ENCODE data around the gene CPAMD8. TPM values are rescaled to one million over a fixed set of nuclear protein-coding genes. Genes with fewer than 3 reads are reported as not detected.

The CPAMD8 gene
- total RNA-seq, 4 donors from 2014 or later: 5.4 to 9.7 (median 9.1) TPM

DNA sequence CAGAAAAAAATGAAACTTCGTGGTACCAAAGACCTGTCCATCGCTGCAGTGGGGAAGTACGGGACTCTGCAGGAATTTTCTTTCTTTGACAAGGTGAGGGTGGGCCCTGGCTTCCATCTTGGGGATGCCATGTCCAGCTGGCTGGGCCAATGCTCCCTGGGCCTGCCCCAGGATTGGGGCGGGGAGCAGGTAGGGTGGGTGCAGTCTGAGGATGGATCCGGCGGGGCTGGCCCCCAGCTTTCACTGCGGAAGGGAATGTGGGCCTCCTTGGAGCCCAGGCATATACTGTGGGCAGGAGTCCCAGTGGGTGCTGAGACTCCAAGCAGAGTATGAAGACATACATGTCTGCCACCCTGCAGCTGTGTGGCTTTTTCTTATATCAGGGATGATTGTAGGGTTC, 173.5 kb downstream of the CPAMD8 start:
- WGBS: 94% methylated on average over 7 of the region's 7 CpGs
- TF ChIP-seq POLR2AphosphoS5 (IDR thresholded peaks at IDR 0.05) (no peak), POLR2A (IDR thresholded peaks at IDR 0.05) (no peak), EP300 (IDR thresholded peaks at IDR 0.05) (no peak)
- TF ChIP-seq, protein P1, sequence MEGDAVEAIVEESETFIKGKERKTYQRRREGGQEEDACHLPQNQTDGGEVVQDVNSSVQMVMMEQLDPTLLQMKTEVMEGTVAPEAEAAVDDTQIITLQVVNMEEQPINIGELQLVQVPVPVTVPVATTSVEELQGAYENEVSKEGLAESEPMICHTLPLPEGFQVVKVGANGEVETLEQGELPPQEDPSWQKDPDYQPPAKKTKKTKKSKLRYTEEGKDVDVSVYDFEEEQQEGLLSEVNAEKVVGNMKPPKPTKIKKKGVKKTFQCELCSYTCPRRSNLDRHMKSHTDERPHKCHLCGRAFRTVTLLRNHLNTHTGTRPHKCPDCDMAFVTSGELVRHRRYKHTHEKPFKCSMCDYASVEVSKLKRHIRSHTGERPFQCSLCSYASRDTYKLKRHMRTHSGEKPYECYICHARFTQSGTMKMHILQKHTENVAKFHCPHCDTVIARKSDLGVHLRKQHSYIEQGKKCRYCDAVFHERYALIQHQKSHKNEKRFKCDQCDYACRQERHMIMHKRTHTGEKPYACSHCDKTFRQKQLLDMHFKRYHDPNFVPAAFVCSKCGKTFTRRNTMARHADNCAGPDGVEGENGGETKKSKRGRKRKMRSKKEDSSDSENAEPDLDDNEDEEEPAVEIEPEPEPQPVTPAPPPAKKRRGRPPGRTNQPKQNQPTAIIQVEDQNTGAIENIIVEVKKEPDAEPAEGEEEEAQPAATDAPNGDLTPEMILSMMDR (IDR thresholded peaks at IDR 0.05): no peak
- no peak for DNase-seq (ENCODE audit: low spot score in 2 of 2)
- Histone ChIP-seq H3K4me3 (no peak overlapping the region), H3K4me1 (no peaks in the 10 kb centered on the region), H3K9me3 (no peaks in the 10 kb centered on the region), H3K36me3 (peaks cover 90% of the 10 kb centered on the region), H3K27ac (no peak overlapping the region), H3K27me3 (no peaks in the 10 kb centered on the region)

DNA sequence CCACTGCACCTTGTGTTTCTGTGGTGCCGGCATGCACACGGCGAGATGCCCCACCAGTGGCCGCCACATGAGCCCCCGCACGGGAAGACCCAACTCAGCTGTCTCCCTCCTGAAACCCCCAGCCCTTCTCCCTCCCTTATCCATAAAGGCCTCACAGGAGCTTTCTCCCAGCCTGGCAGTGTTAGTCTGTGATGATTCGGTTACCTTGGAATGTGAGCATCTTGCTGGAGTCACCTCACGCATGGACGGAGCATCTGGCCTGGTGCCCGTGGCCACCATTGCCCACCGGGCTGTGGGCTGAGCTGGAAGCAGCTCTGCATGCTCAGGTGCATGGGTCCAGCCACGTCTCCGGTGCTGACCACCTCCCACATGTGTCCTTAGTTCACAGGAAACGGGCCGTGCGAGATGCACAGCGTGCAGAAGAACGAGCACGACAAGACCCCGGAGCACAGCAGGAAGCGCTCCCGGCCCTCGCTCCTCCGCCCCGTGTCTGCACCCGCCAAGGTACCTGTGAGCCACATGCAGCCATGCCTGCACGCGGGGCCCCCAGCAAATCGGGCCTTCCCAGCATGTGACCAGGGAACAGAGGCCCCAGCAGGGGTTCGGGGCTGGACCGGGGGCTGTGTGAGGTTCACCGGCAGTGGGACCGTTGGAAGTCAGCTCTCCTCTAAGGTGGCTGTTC, 175.4 kb downstream of the CPAMD8 start:
- no peak for DNase-seq (ENCODE audit: low spot score in 2 of 2)
- H3K27me3 ChIP-seq: no peaks in the 10 kb centered on the region
- peaks cover 95% of the 10 kb centered on the region for H3K36me3 ChIP-seq
- H3K4me1 ChIP-seq: no peaks in the 10 kb centered on the region
- H3K27ac ChIP-seq: no peak overlapping the region
- no peak overlapping the region for H3K4me3 ChIP-seq
- 93% methylated on average over 18 of the region's 33 CpGs for WGBS
- TF ChIP-seq EP300 (IDR thresholded peaks at IDR 0.05) (no peak), POLR2AphosphoS5 (IDR thresholded peaks at IDR 0.05) (no peak), POLR2A (IDR thresholded peaks at IDR 0.05) (no peak)
- TF ChIP-seq, protein P1 (IDR thresholded peaks at IDR 0.05): no peak
- H3K9me3 ChIP-seq: no peaks in the 10 kb centered on the region

DNA sequence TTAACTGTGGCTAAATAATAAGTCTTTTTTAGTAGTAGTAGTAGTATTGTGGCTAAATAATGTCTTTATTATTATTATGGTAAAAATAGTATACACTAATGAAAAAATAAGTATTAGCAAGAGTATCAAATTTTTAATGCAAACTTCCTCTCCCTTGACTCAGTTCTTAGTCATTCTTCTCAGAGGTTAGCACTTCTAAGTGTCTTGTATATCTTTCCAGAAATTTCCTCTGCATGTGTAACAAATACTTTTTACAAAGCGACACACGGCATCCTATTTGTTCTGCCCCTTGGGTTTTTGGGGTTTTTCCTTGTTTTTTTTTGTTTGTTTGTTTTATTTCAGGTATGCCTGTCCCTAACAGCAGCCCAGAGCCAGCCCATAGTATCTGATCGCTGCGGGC, 176.5 kb downstream of the CPAMD8 start:
- no peak for DNase-seq (ENCODE audit: low spot score in 2 of 2)
- H3K4me3 ChIP-seq: no peak overlapping the region
- 97% methylated on average over 4 of the region's 4 CpGs for WGBS
- H3K27me3 ChIP-seq: no peaks in the 10 kb centered on the region
- TF ChIP-seq POLR2A (IDR thresholded peaks at IDR 0.05): no peak
- TF ChIP-seq, protein P1 (IDR thresholded peaks at IDR 0.05): no peak
- TF ChIP-seq POLR2AphosphoS5 (IDR thresholded peaks at IDR 0.05): no peak
- TF ChIP-seq EP300 (IDR thresholded peaks at IDR 0.05): no peak
- H3K4me1 ChIP-seq: no peaks in the 10 kb centered on the region
- H3K36me3 ChIP-seq: peaks cover 98% of the 10 kb centered on the region
- H3K27ac ChIP-seq: no peak overlapping the region
- no peaks in the 10 kb centered on the region for H3K9me3 ChIP-seq

DNA sequence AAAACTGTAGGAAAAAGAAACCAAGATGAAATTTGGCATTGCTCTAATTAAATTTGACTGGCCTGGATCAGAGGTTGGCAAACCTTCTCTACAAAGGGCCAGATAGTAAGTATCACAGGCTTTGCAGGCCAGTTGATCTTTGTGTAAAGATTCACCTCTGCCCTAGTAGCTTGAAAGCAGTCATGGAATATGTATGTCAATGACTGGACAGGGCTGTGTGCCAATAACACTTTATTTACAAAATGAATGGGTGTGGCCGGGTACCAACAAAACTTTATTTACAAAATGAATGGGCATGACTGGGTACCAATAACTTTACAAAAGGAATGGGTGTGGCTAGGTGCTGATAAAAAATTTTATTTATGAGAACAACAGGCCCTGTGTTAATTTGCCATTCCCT, 177.4 kb downstream of the CPAMD8 start:
- Histone ChIP-seq H3K4me3 (no peak overlapping the region), H3K36me3 (peaks cover 98% of the 10 kb centered on the region), H3K27me3 (no peaks in the 10 kb centered on the region), H3K9me3 (no peaks in the 10 kb centered on the region), H3K4me1 (no peaks in the 10 kb centered on the region), H3K27ac (no peak overlapping the region)
- 100% methylated on average over 1 of the region's 1 CpG for WGBS
- no peak for TF ChIP-seq POLR2A (IDR thresholded peaks at IDR 0.05)
- no peak for TF ChIP-seq EP300 (IDR thresholded peaks at IDR 0.05)
- TF ChIP-seq POLR2AphosphoS5 (IDR thresholded peaks at IDR 0.05): no peak
- TF ChIP-seq, protein P1 (IDR thresholded peaks at IDR 0.05): no peak
- no peak for DNase-seq (ENCODE audit: low spot score in 2 of 2)

DNA sequence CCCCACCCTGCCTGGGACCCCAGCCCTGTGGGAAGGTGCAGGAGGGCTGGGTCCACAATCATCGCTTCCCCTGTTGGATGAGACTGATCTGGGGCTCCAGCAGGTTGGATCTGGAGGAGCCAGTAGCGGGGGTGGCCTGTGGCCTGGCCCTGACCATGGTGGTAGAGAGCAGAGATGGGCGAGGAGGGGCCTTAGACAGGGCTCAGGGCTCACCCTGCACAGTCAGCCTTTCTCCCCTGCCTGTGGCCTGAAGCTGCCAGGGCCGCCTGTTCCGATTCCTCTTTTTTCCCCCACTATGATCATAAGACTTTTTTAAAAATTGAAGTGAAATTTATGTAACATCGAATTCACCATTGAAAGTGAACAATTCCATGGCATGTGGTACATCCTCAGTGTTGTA, 179.2 kb downstream of the CPAMD8 start:
- H3K36me3 ChIP-seq: peaks cover 98% of the 10 kb centered on the region
- H3K27me3 ChIP-seq: no peaks in the 10 kb centered on the region
- H3K4me1 ChIP-seq: no peaks in the 10 kb centered on the region
- WGBS: 95% methylated on average over 6 of the region's 6 CpGs
- H3K4me3 ChIP-seq: no peak overlapping the region
- no peaks in the 10 kb centered on the region for H3K9me3 ChIP-seq
- H3K27ac ChIP-seq: no peak overlapping the region
- no peak for DNase-seq (ENCODE audit: low spot score in 2 of 2)
- no peak for TF ChIP-seq POLR2A (IDR thresholded peaks at IDR 0.05)
- TF ChIP-seq, protein P1 (IDR thresholded peaks at IDR 0.05): no peak
- no peak for TF ChIP-seq POLR2AphosphoS5 (IDR thresholded peaks at IDR 0.05)

Measured in suprapubic skin (tissue), 4 donors.